Left forelimb (tissue), 1 donor: ENCODE measurements around the gene SLC9C1.
"Not testable (repeated sequence)": the region's sequence is repeated elsewhere in the genome, so short reads cannot be mapped to it uniquely, and the experiment has no call there.

Experiments
- DNase-seq: peaks from one replicate; pipeline ENCODE4 v3.0.0-alpha.2; 2018; ENCODE audit warnings: low spot score

Gene SLC9C1

GRCh38 chr3:112187300-112187699 lies 106.7 kb downstream of the SLC9C1 start:
- DNase-seq = no peak

- DNase-seq = not testable (repeated sequence)
These were observed 108.5 kb downstream of the SLC9C1 start for GRCh38 chr3:112185423-112186035.

GRCh38 chr3:112175646-112176045 lies 118.4 kb downstream of the SLC9C1 start:
- DNase-seq = no peak

GRCh38 chr3:112175037-112175436 lies 119.0 kb downstream of the SLC9C1 start:
- DNase-seq = no peak

GRCh38 chr3:112171144-112171543 lies 122.9 kb downstream of the SLC9C1 start:
- DNase-seq = no peak

- no peak for DNase-seq
These were observed 124.0 kb downstream of the SLC9C1 start for GRCh38 chr3:112170046-112170445.

- DNase-seq = no peak
These were observed 126.3 kb downstream of the SLC9C1 start for GRCh38 chr3:112167758-112168157.

- no peak for DNase-seq
These were observed 144.9 kb downstream of the SLC9C1 start for GRCh38 chr3:112149136-112149535.

GRCh38 chr3:112143689-112144088 lies 150.3 kb downstream of the SLC9C1 start:
- no peak for DNase-seq

GRCh38 chr3:112143251-112143650 lies 150.8 kb downstream of the SLC9C1 start:
- DNase-seq = no peak

GRCh38 chr3:112141293-112141692 lies 152.7 kb downstream of the SLC9C1 start:
- DNase-seq = no peak

- DNase-seq = no peak
These were observed 153.4 kb downstream of the SLC9C1 start for GRCh38 chr3:112140584-112140983.

- DNase-seq = no peak
These were observed 155.6 kb downstream of the SLC9C1 start for GRCh38 chr3:112138219-112138969.

GRCh38 chr3:112137781-112138180 lies 156.2 kb downstream of the SLC9C1 start:
- DNase-seq = no peak

- DNase-seq = no peak
These were observed 156.9 kb downstream of the SLC9C1 start for GRCh38 chr3:112136959-112137693.

- no peak for DNase-seq
These were observed 158.0 kb downstream of the SLC9C1 start for GRCh38 chr3:112136046-112136445.

GRCh38 chr3:112134335-112135124 lies 159.5 kb downstream of the SLC9C1 start:
- DNase-seq = no peak

GRCh38 chr3:112133626-112134334 lies 160.2 kb downstream of the SLC9C1 start:
- DNase-seq = no peak

GRCh38 chr3:112132975-112133448 lies 161.0 kb downstream of the SLC9C1 start, which contains the start of gene GCSAM:
GCSAM (minus strand) TSS chr3:112133248; CDS start chr3:112133120, 128 bp downstream.
- no peak for DNase-seq

GRCh38 chr3:112132554-112132953 lies 161.5 kb downstream of the SLC9C1 start:
- DNase-seq = no peak

GRCh38 chr3:112132088-112132487 lies 161.9 kb downstream of the SLC9C1 start:
- no peak for DNase-seq
